Endothelial cell of umbilical vein (primary cell): ENCODE results near the gene TRIM56.

Experiments
- CTCF ChIP-seq, 2 donors: IDR thresholded peaks; 1 replicate in 1 of 2; 2 replicates in 1 of 2; pipeline ENCODE4 v1.5.1; 2011; ENCODE audit warnings: low read length in 2 of 2, mild to moderate bottlenecking in 2 of 2, moderate library complexity in 2 of 2, control low read depth in 1 of 2, inconsistent platforms in 1 of 2, low read depth in 1 of 2; ENCODE audit not compliant: insufficient read depth in 1 of 2; ENCODE audit errors: extremely low read depth in 1 of 2
- EZH2 ChIP-seq: IDR thresholded peaks from 2 replicates; pipeline ENCODE4 v1.6.1; 2012; ENCODE audit warnings: borderline replicate concordance, low read depth, mild to moderate bottlenecking, moderate library complexity, low read length, inconsistent platforms; ENCODE audit not compliant: severe bottlenecking
- JUN ChIP-seq: IDR thresholded peaks from 2 replicates; pipeline ENCODE4 v1.6.1; 2011; ENCODE audit warnings: borderline replicate concordance, low read depth; ENCODE audit not compliant: insufficient read length, insufficient read depth
- MYC ChIP-seq: IDR thresholded peaks from one replicate; pipeline ENCODE4 v1.6.1; 2011; ENCODE audit warnings: mild to moderate bottlenecking, low read depth, low read length
- POLR2A ChIP-seq: IDR thresholded peaks from 2 replicates; pipeline ENCODE4 v1.6.1; 2012; ENCODE audit warnings: low read depth, mild to moderate bottlenecking, control low read depth, low read length
- POLR2AphosphoS5 ChIP-seq: IDR thresholded peaks from 2 replicates; pipeline ENCODE4 v1.6.1; 2012; ENCODE audit warnings: low read depth, mild to moderate bottlenecking, control low read depth, low read length, moderate library complexity; ENCODE audit not compliant: insufficient read depth

GRCh38 chr7:101109368-101109767 lies 24.1 kb downstream of the TRIM56 start:
- TF ChIP-seq CTCF (IDR thresholded peaks at IDR 0.05; ENCODE audit: extremely low read depth in 1 of 2, insufficient read depth in 1 of 2, low read depth in 1 of 2, low read length in 2 of 2) (no peak), EZH2 (no peak), POLR2AphosphoS5 (no peak), JUN (no peak), POLR2A (no peak), MYC (no peak)
